PC-3 (cell line): Measurements from ENCODE around the gene DNHD1. TPM values are rescaled to one million over a fixed set of nuclear protein-coding genes. Genes with fewer than 3 reads are reported as not detected.

Experiments used
- ATAC-seq: fragments of 200-7000 bp; cut with Tn5 transposase; 2 replicates; pipeline ENCODE4 v1.9.1; 2020; ENCODE audit warnings: mild to moderate bottlenecking, moderate library complexity
- BruUV-seq: library from RNA; stranded (reverse); fragments of 400-500 nt; replicated peaks from 2 replicates; lab custom pipeline; 2021; lab: Mats Ljungman, UMichigan
- CTCF ChIA-PET: fragments of 300-600 bp; sonication (Branson Sonifier 250); formaldehyde crosslinking; loops from one replicate; lab custom pipeline; 2022; ENCODE audit warnings: antibody characterized with exemption; lab: Charles Lee
- POLR2A ChIA-PET: fragments of 300-600 bp; sonication (Branson Sonifier 250); formaldehyde crosslinking; loops from one replicate; lab custom pipeline; 2022; ENCODE audit warnings: antibody characterized with exemption; ENCODE audit not compliant: unreplicated experiment; lab: Charles Lee
- DNase-seq: peaks from one replicate; pipeline ENCODE4 v3.0.0-alpha.2; 2015
- H2AFZ ChIP-seq: fragments of 300-600 bp; sonication (generic); 2 replicates; pipeline ENCODE4 v1.6.0; 2016; ENCODE audit warnings: antibody characterized with exemption, low read length
- H3F3A ChIP-seq: fragments of 300-600 bp; sonication (generic); one replicate; pipeline ENCODE4 v1.6.0; 2017; ENCODE audit warnings: antibody characterized with exemption, low read length, control low read depth, mild to moderate bottlenecking; ENCODE audit not compliant: unreplicated experiment
- H3K27ac ChIP-seq: fragments of 300-600 bp; sonication (generic); 2 replicates; pipeline ENCODE4 v1.5.1; 2016; ENCODE audit warnings: mild to moderate bottlenecking, low read length
- H3K27me3 ChIP-seq: fragments of 300-600 bp; sonication (generic); 2 replicates; pipeline ENCODE4 v1.6.1; 2016; ENCODE audit warnings: low read length, mixed read lengths
- H3K36me3 ChIP-seq: fragments of 300-600 bp; sonication (generic); 2 replicates; pipeline ENCODE4 v1.6.1; 2016; ENCODE audit warnings: low read depth, mixed run types, low read length, mixed read lengths
- H3K4me1 ChIP-seq: fragments of 300-600 bp; sonication (generic); 2 replicates; pipeline ENCODE4 v1.5.1; 2016; ENCODE audit warnings: low read length; ENCODE audit not compliant: insufficient read depth
- H3K4me2 ChIP-seq: fragments of 300-600 bp; sonication (generic); 2 replicates; pipeline ENCODE4 v1.6.0; 2016; ENCODE audit warnings: low read length
- H3K4me3 ChIP-seq: fragments of 300-600 bp; sonication (generic); 2 replicates; pipeline ENCODE4 v1.5.1; 2016; ENCODE audit warnings: mild to moderate bottlenecking, low read length, mixed read lengths
- H3K79me2 ChIP-seq: fragments of 300-600 bp; sonication (generic); 2 replicates; pipeline ENCODE4 v1.6.1; 2017; ENCODE audit warnings: low read length, mixed read lengths
- H3K9ac ChIP-seq: fragments of 300-600 bp; sonication (generic); 2 replicates; pipeline ENCODE4 v1.6.0; 2016; ENCODE audit warnings: mild to moderate bottlenecking, low read length
- H3K9me2 ChIP-seq: fragments of 300-600 bp; sonication (generic); replicated peaks from 2 replicates; pipeline ENCODE4 v1.6.1; 2016; ENCODE audit warnings: mixed run types, low read length, mixed read lengths
- H3K9me3 ChIP-seq: fragments of 300-600 bp; sonication (generic); 2 replicates; pipeline ENCODE4 v1.6.1; 2016; ENCODE audit warnings: low read length, mixed read lengths
- H4K20me1 ChIP-seq: fragments of 300-600 bp; sonication (generic); 2 replicates; pipeline ENCODE4 v1.6.1; 2016; ENCODE audit warnings: low read length, mixed read lengths
- CTCF ChIP-seq: fragments of 300-600 bp; sonication (generic); conservative IDR thresholded peaks from 2 replicates; pipeline ENCODE4 v1.5.1; 2017; ENCODE audit warnings: antibody characterized with exemption, low read depth, mild to moderate bottlenecking, low read length
- EZH2 ChIP-seq: fragments of 300-600 bp; sonication (generic); IDR thresholded peaks from one replicate; pipeline ENCODE4 v1.6.1; 2017; ENCODE audit warnings: antibody characterized with exemption, mild to moderate bottlenecking, low read length; ENCODE audit not compliant: unreplicated experiment
- EZH2phosphoT487 ChIP-seq: fragments of 300-600 bp; sonication (generic); IDR thresholded peaks from 2 replicates; pipeline ENCODE4 v1.6.1; 2018; ENCODE audit warnings: mild to moderate bottlenecking, antibody characterized with exemption, low read length, borderline replicate concordance
- intact Hi-C: fragments of 100-400 bp; cut with micrococcal nuclease; formaldehyde crosslinking; loops from 2 replicates; pipeline ENCODE4 v1.9.0; 2023
- total RNA-seq: library from RNA; depleted of rRNA; stranded (reverse); fragments of >200 nt; gene quantifications from 2 replicates; pipeline ENCODE4 v1.2.3, GENCODE V29; 2014

DNHD1 gene
- total RNA-seq, 1 experiment from 2014 or later, result 9.3 TPM

- Histone ChIP-seq H3K9me3 (no peaks in the 10 kb centered on the region), H3K9me2 (no peaks in the 10 kb centered on the region), H3K9ac (no peak overlapping the region), H3K27me3 (no peaks in the 10 kb centered on the region), H3F3A (no peaks in the 10 kb centered on the region), H3K4me1 (peaks cover 34% of the 10 kb centered on the region), H3K4me3 (no peak overlapping the region), H3K4me2 (no peak overlapping the region), H3K27ac (no peak overlapping the region), H3K79me2 (peaks cover 27% of the 10 kb centered on the region), H2AFZ (no peak overlapping the region), H4K20me1 (no peaks in the 10 kb centered on the region), H3K36me3 (peaks cover 15% of the 10 kb centered on the region; the same call in 1 of the 2 replicates)
- TF ChIP-seq CTCF, result no peak
- no peak for TF ChIP-seq EZH2
- TF ChIP-seq EZH2phosphoT487, result no peak
- DNase-seq (no peak), ATAC-seq (no peak)
- BruUV-seq, result no TSS peak
- intact Hi-C loops, result loop anchor here (1.0 kb wide), 1 partner anchor 29 kb away; no protein-coding TSS in a partner anchor
- CTCF ChIA-PET, result interaction anchor here (1.8 kb wide), 1 partner anchor 97 kb away, joined by 4 read pairs; no protein-coding TSS in a partner anchor
- POLR2A ChIA-PET, result no interaction called here
Measured at GRCh38 chr11:6476571-6476970, 20.5 kb upstream of the DNHD1 start.

GRCh38 chr11:6480299-6480914 is 16.7 kb upstream of the DNHD1 start:
- BruUV-seq, result TSS peak; percentile 54
- Histone ChIP-seq H4K20me1 (no peaks in the 10 kb centered on the region), H3K4me1 (peaks cover 21% of the 10 kb centered on the region), H2AFZ (peak overlapping the region; percentile 81; the same call in 1 of the 2 replicates), H3K36me3 (peaks cover 43% of the 10 kb centered on the region), H3K4me3 (peak overlapping the region; percentile 95), H3K4me2 (peak overlapping the region; percentile 92), H3K27ac (peak overlapping the region; percentile 28; the same call in 1 of the 2 replicates), H3K9me2 (no peaks in the 10 kb centered on the region), H3K9ac (peak overlapping the region; percentile 96), H3F3A (no peaks in the 10 kb centered on the region), H3K27me3 (no peaks in the 10 kb centered on the region), H3K9me3 (no peaks in the 10 kb centered on the region), H3K79me2 (peaks cover 57% of the 10 kb centered on the region)
- POLR2A ChIA-PET, result no interaction called here
- ATAC-seq (no peak), DNase-seq (no peak)
- intact Hi-C loops, result loop anchor here (5.0 kb wide), 1 partner anchor 122 kb away; the partner anchor contains the start of genes ILK and RRP8
- TF ChIP-seq EZH2phosphoT487 (no peak), EZH2 (no peak), CTCF (no peak)
- CTCF ChIA-PET, result no interaction called here
